ENCODE data around the gene SEMA3E.
"Not testable (repeated sequence)": the region's sequence is repeated elsewhere in the genome, so short reads cannot be mapped to it uniquely, and the experiment has no call there.

GRCh38 chr7:83461820-83462219 lies 187.1 kb downstream of the SEMA3E start:
- not testable (repeated sequence) for TF ChIP-seq FOSL1 (tag; conservative IDR thresholded peaks at IDR 0.05); RAD21 (CRISPR knock-in tag; conservative IDR thresholded peaks at IDR 0.05 in 1 of 2, IDR thresholded peaks at IDR 0.05 in 1 of 2)
